Measurements from ENCODE around the gene HDAC4.

- TF ChIP-seq, protein P1, sequence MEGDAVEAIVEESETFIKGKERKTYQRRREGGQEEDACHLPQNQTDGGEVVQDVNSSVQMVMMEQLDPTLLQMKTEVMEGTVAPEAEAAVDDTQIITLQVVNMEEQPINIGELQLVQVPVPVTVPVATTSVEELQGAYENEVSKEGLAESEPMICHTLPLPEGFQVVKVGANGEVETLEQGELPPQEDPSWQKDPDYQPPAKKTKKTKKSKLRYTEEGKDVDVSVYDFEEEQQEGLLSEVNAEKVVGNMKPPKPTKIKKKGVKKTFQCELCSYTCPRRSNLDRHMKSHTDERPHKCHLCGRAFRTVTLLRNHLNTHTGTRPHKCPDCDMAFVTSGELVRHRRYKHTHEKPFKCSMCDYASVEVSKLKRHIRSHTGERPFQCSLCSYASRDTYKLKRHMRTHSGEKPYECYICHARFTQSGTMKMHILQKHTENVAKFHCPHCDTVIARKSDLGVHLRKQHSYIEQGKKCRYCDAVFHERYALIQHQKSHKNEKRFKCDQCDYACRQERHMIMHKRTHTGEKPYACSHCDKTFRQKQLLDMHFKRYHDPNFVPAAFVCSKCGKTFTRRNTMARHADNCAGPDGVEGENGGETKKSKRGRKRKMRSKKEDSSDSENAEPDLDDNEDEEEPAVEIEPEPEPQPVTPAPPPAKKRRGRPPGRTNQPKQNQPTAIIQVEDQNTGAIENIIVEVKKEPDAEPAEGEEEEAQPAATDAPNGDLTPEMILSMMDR (IDR thresholded peaks at IDR 0.05; ENCODE audit: insufficient read depth, low read length, poor library complexity, severe bottlenecking): no peak
- TF ChIP-seq EZH2phosphoT487 (conservative IDR thresholded peaks at IDR 0.05; ENCODE audit: low read length): no peak
Observed at GRCh38 chr2:239087046-239087710, 313.6 kb downstream of the HDAC4 start.
